Stomach (tissue), 9 donors: ENCODE measurements around the gene SMAD6. TPM values are rescaled to one million over a fixed set of nuclear protein-coding genes. Genes with fewer than 3 reads are reported as not detected.
A peak's percentile ranks its signal among the peaks of the same experiment; 100 is the strongest.

Source experiments
- DNase-seq, 2 donors: peaks; one replicate each; pipeline versions ENCODE4 v3.0.0 to v3.0.0-alpha.2; 2013 to 2019
- H3K27ac ChIP-seq, 5 donors: fragments of 200-600 bp in 4 of 5; sonication (generic) in 4 of 5; one replicate each; pipeline ENCODE4 v1.5.1; 2013 to 2019; ENCODE audit warnings: mild to moderate bottlenecking in 1 of 5, moderate library complexity in 1 of 5
- H3K27me3 ChIP-seq, 3 donors: fragments of 200-600 bp; sonication (generic); one replicate each; pipeline ENCODE4 v1.5.1; 2017 to 2019; ENCODE audit warnings: mixed run types in 1 of 3
- H3K36me3 ChIP-seq, 4 donors: fragments of 200-600 bp; sonication (generic); 1 replicate in 3 of 4; 2 replicates in 1 of 4; pipeline ENCODE4 v1.5.1; 2016 to 2019
- H3K4me1 ChIP-seq, 4 donors: fragments of 200-600 bp; sonication (generic); one replicate each; pipeline ENCODE4 v1.5.1; 2016 to 2019
- H3K4me3 ChIP-seq, 4 donors: fragments of 200-600 bp; sonication (generic) in 3 of 4; one replicate each; pipeline ENCODE4 v1.5.1; 2016 to 2019; ENCODE audit warnings: mild to moderate bottlenecking in 1 of 4
- H3K9me3 ChIP-seq, 4 donors: fragments of 200-600 bp; sonication (generic); one replicate each; pipeline ENCODE4 v1.5.1; 2016 to 2019
- EP300 ChIP-seq: sonication (generic); formaldehyde crosslinking; IDR thresholded peaks from one replicate; pipeline ENCODE4 v1.6.1; 2017; ENCODE audit warnings: antibody characterized with exemption
- POLR2A ChIP-seq, 4 donors: fragments of 450-650 bp; IDR thresholded peaks; one replicate each; pipeline ENCODE4 v1.6.1; 2016; ENCODE audit warnings: antibody characterized with exemption in 4 of 4, control low read depth in 2 of 4, mild to moderate bottlenecking in 1 of 4, moderate library complexity in 1 of 4
- POLR2AphosphoS5 ChIP-seq, 3 donors: sonication (generic); formaldehyde crosslinking; IDR thresholded peaks; one replicate each; pipeline ENCODE4 v1.6.1; 2016; ENCODE audit warnings: antibody characterized with exemption in 3 of 3
- WGBS, 5 donors: extraction: QIAGEN DNeasy Blood & Tissue Kit in 3 of 5; methylation state at CpG; one replicate each; pipeline versions ENCODE4 v1.1.5 to v1.1.7; 2013 to 2018; 5-methylcytosine and 5-hydroxymethylcytosine counted together
- intact Hi-C: fragments of 100-400 bp; cut with DNase I; formaldehyde crosslinking; loops from one replicate; pipeline ENCODE4 v1.15.1; 2023; ENCODE audit warnings: low total_unique reads
- polyA plus RNA-seq, 3 donors: library from polyadenylated mRNA; stranded (reverse); fragments of 200-250 nt; gene quantifications; one replicate each; pipeline ENCODE4 v1.2.3, GENCODE V29; 2013
- total RNA-seq, 5 donors: library from RNA; depleted of rRNA; stranded (reverse); fragments of >200 nt; gene quantifications; one replicate each; pipeline versions ENCODE4 v1.1.0 to v1.2.3, GENCODE V29; 2014 to 2016
- TF ChIP-seq, protein P1 (sequence below), 7 experiments: fragments of 450-650 bp in 4 of 7; fragments of 200-600 bp in 3 of 7; sonication (generic) in 3 of 7; IDR thresholded peaks; one replicate each; pipeline ENCODE4 v1.5.1; 2016 to 2019; ENCODE audit warnings: antibody characterized with exemption in 7 of 7, control low read depth in 2 of 7, mild to moderate bottlenecking in 1 of 7
- donor health status: healthy with polysubstance abuse.
- donor health status: Bipolar disorder and iron deficiency.
- donor health status: healthy.

The SMAD6 gene
- total and polyA plus RNA-seq, 8 donors = 4.0 to 112 (median 28.3) TPM

DNA sequence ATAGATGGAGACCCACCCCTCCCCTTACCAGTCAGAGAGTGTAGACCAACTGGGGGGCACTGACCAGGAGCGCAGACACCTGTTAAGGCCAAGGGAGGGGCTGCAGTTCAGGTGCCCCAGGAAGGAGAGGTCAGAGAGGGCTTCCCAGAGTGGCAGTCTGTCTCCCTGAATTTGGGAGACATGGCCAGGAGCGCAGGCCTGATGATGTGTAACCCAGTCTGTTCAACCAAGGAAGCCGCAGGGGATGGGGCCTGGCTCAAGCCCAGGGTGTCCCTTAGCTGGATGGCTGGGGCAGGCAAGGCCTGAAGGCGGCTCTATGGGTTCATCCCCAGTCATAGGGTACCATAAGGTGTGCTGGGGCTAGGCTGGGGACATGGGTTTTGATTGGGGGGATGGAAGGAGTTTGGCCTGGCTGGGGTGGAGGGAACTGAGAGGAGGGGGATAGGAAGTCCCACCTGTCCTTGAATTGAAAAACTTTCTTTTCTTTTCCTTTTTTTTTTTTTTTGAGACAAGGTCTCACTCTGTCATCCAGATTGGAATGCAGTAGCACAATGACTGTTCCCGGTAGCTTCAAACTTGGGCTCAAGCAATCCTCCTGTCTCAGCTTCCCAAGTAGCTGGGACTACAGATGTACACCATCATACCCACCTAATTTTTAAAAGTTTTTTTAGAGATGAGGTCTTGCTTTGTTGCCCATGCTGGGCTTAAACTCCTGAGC, 75.7 kb downstream of the SMAD6 start:
- H3K9me3 ChIP-seq = no peaks in the 10 kb centered on the region
- H3K4me1 ChIP-seq = peaks cover 40 to 63% (median 56%) of the 10 kb centered on the region in 4 donors
- no peak for DNase-seq
- H3K27ac ChIP-seq = peak overlapping the region in 1 of 5 donors; percentile 57
- H3K36me3 ChIP-seq = peaks cover 0 to 16% (median 10%) of the 10 kb centered on the region in 4 donors
- 84 to 92% (median 90%) methylated on average over 3 to 5 of the region's 5 CpGs for WGBS, 5 donors
- intact Hi-C loops = loop anchor here (5.0 to 10.0 kb wide), 2 partner anchors 70 to 173 kb away; no protein-coding TSS in a partner anchor
- no peak overlapping the region for H3K4me3 ChIP-seq
- no peak for TF ChIP-seq POLR2AphosphoS5 (IDR thresholded peaks at IDR 0.05)
- TF ChIP-seq, protein P1, sequence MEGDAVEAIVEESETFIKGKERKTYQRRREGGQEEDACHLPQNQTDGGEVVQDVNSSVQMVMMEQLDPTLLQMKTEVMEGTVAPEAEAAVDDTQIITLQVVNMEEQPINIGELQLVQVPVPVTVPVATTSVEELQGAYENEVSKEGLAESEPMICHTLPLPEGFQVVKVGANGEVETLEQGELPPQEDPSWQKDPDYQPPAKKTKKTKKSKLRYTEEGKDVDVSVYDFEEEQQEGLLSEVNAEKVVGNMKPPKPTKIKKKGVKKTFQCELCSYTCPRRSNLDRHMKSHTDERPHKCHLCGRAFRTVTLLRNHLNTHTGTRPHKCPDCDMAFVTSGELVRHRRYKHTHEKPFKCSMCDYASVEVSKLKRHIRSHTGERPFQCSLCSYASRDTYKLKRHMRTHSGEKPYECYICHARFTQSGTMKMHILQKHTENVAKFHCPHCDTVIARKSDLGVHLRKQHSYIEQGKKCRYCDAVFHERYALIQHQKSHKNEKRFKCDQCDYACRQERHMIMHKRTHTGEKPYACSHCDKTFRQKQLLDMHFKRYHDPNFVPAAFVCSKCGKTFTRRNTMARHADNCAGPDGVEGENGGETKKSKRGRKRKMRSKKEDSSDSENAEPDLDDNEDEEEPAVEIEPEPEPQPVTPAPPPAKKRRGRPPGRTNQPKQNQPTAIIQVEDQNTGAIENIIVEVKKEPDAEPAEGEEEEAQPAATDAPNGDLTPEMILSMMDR (IDR thresholded peaks at IDR 0.05) = no peak
- TF ChIP-seq POLR2A (IDR thresholded peaks at IDR 0.05) = no peak
- TF ChIP-seq EP300 = no peak
- H3K27me3 ChIP-seq = no peaks in the 10 kb centered on the region

DNA sequence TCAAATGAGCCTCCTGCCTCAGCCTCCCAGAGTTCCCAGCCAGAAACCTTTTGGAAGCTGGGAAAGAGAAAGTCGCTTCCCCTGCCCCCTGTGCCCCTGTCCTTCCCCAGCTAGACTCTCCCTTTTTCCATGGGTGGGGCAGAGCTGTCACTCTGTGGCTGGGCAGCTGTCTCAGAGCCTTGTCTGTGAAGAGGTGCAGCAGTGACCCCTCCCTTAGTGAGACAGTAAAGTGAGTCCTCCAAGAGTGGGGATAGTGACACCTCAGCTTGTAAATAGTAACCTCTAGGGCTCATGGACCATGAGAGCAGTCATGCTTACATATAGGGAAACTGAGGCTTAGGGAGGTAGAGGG, 76.3 kb downstream of the SMAD6 start:
- Histone ChIP-seq H3K9me3 (no peaks in the 10 kb centered on the region), H3K36me3 (peaks cover 0 to 16% (median 10%) of the 10 kb centered on the region in 4 donors), H3K4me3 (no peak overlapping the region), H3K27ac (peak overlapping the region in 1 of 5 donors; percentile 57), H3K27me3 (no peaks in the 10 kb centered on the region), H3K4me1 (peaks cover 35 to 58% (median 50%) of the 10 kb centered on the region in 4 donors)
- no peak for DNase-seq
- no peak for TF ChIP-seq POLR2AphosphoS5 (IDR thresholded peaks at IDR 0.05)
- TF ChIP-seq EP300 = no peak
- TF ChIP-seq, protein P1 (IDR thresholded peaks at IDR 0.05) = no peak
- no peak for TF ChIP-seq POLR2A (IDR thresholded peaks at IDR 0.05)
- intact Hi-C loops = loop anchor here (5.0 to 10.0 kb wide), 2 partner anchors 71 to 173 kb away; no protein-coding TSS in a partner anchor
- 69 to 85% (median 77%) methylated on average over 1 of the region's 1 CpG for WGBS, 5 donors

DNA sequence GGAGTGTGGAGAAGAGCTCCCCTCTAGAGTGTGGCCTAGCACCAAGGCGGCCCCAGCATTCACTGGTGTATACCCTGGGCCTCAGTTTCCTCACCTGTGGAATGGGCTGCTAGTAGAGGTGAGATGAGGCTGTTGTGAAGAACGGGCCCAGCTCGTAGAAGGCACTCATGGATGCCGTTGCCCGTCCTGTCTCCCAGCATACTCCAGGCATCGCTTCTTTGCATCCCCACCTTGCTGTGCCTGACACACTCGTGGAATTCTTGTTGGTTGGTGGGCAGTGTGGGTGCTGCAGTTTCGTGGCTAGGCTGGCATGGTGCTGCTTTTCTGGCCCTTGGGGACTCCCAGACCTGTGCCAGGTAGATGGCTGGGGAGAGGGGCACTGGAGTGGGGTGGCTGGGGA, 76.7 kb downstream of the SMAD6 start:
- WGBS, 5 donors = 86 to 92% (median 90%) methylated on average over 8 of the region's 8 CpGs
- peaks cover 0 to 16% (median 10%) of the 10 kb centered on the region in 4 donors for H3K36me3 ChIP-seq
- no peak for DNase-seq

DNA sequence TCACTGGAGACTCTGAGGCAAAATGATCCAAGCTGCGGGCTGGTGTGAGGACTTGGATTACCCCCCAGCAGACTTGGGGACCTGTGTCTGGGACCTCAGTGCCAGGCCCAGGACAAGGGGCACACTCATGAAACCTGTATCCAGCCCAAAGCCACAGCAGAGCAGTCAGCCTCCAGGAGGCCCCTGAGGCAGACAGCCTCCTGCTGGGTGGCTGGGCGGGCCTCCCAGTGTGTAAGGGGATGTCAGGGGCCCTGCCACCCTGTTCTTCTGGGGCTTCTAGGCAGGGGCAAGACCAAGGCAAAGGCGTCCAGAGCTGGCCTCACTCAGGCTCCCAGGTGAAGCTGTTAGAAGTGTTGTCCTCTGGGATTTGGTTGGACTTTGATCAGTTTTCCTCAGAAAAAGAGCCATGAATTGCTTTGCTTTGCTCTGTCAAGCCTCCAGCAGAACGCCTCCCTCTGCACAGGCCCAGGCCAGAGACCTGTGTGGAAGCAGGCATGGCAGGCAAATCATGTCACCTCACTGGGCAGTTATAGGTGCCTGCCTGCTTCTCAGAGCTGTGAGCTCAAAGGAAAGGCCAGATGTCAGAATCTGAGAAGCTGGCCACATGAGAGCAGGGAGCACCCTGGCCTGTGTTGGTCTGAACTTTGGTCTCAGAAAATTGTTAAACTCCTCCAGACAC, 77.4 kb downstream of the SMAD6 start:
- Histone ChIP-seq H3K27ac (peak overlapping the region; percentile 37 to 66 (median 57)), H3K36me3 (peaks cover 0 to 16% (median 10%) of the 10 kb centered on the region in 4 donors), H3K4me3 (no peak overlapping the region), H3K9me3 (no peaks in the 10 kb centered on the region), H3K4me1 (peaks cover 23 to 46% (median 39%) of the 10 kb centered on the region in 4 donors), H3K27me3 (no peaks in the 10 kb centered on the region)
- WGBS, 5 donors = 44 to 69% (median 58%) methylated on average over 3 to 4 of the region's 4 CpGs; no CpG with 5 or more reads in 1 of the 5 donors
- TF ChIP-seq POLR2A (IDR thresholded peaks at IDR 0.05) = no peak
- TF ChIP-seq, protein P1 (IDR thresholded peaks at IDR 0.05) = no peak
- no peak for TF ChIP-seq EP300
- TF ChIP-seq POLR2AphosphoS5 (IDR thresholded peaks at IDR 0.05) = no peak
- peak in 1 of 2 donors; percentile 46 for DNase-seq
- intact Hi-C loops = loop anchor here (5.0 to 10.0 kb wide), 2 partner anchors 72 to 175 kb away; no protein-coding TSS in a partner anchor

More for the DNA sequence above, 76.7 kb downstream of the SMAD6 start:
- Histone ChIP-seq H3K27ac (peak overlapping the region in 3 of 5 donors; percentile 57 to 66 (median 63)), H3K27me3 (no peaks in the 10 kb centered on the region), H3K4me1 (peaks cover 30 to 53% (median 46%) of the 10 kb centered on the region in 4 donors), H3K4me3 (no peak overlapping the region), H3K9me3 (no peaks in the 10 kb centered on the region)
- TF ChIP-seq, protein P1 (IDR thresholded peaks at IDR 0.05) = no peak
- no peak for TF ChIP-seq POLR2A (IDR thresholded peaks at IDR 0.05)
- TF ChIP-seq EP300 = no peak
- TF ChIP-seq POLR2AphosphoS5 (IDR thresholded peaks at IDR 0.05) = no peak
- intact Hi-C loops = loop anchor here (5.0 to 10.0 kb wide), 2 partner anchors 71 to 174 kb away; no protein-coding TSS in a partner anchor
